Neural progenitor cell (in vitro differentiated cells): ENCODE measurements around the gene PITPNB. TPM values are rescaled to one million over a fixed set of nuclear protein-coding genes. Genes with fewer than 3 reads are reported as not detected.
A peak's percentile ranks its signal among the peaks of the same experiment; 100 is the strongest.

ENCODE experiments used
- DNase-seq: peaks from one replicate; pipeline ENCODE4 v3.0.0-alpha.2; 2016; ENCODE audit warnings: low spot score
- H2AFZ ChIP-seq: fragments of 200-600 bp; sonication (generic); replicated peaks from 2 replicates; pipeline ENCODE4 v1.6.1; 2016; ENCODE audit warnings: antibody characterized with exemption
- H3F3A ChIP-seq: fragments of 200-600 bp; sonication (generic); 2 replicates; pipeline ENCODE4 v1.6.1; 2016; ENCODE audit warnings: antibody characterized with exemption, low read depth
- H3K27ac ChIP-seq: fragments of 200-600 bp; sonication (generic); 2 replicates; pipeline ENCODE4 v1.5.1; 2016; ENCODE audit warnings: mild to moderate bottlenecking
- H3K27me3 ChIP-seq: fragments of 200-600 bp; sonication (generic); 2 replicates; pipeline ENCODE4 v1.6.1; 2016; ENCODE audit warnings: mild to moderate bottlenecking, moderate library complexity
- H3K36me3 ChIP-seq: fragments of 200-600 bp; sonication (generic); 2 replicates; pipeline ENCODE4 v1.5.1; 2016
- H3K4me1 ChIP-seq: fragments of 200-600 bp; sonication (generic); 2 replicates; pipeline ENCODE4 v1.6.1; 2016; ENCODE audit warnings: mixed run types
- H3K4me2 ChIP-seq: fragments of 200-600 bp; sonication (generic); 2 replicates; pipeline ENCODE4 v1.6.1; 2016
- H3K4me3 ChIP-seq: fragments of 200-600 bp; sonication (generic); 2 replicates; pipeline ENCODE4 v1.5.1; 2016
- H3K79me2 ChIP-seq: fragments of 200-600 bp; sonication (generic); 2 replicates; pipeline ENCODE4 v1.6.1; 2016; ENCODE audit warnings: low read depth
- H3K9ac ChIP-seq: fragments of 200-600 bp; sonication (generic); 2 replicates; pipeline ENCODE4 v1.6.1; 2016
- H3K9me3 ChIP-seq: fragments of 200-600 bp; sonication (generic); 2 replicates; pipeline ENCODE4 v1.5.1; 2016; ENCODE audit warnings: low read depth
- H4K20me1 ChIP-seq: fragments of 200-600 bp; sonication (generic); 2 replicates; pipeline ENCODE4 v1.6.1; 2016; ENCODE audit warnings: low read depth
- H3K27ac Mint-ChIP-seq: 3 replicates; pipeline ENCODE4 v1.8.0; 2021; ENCODE audit warnings: mixed read lengths
- H3K27me3 Mint-ChIP-seq: 2 replicates; pipeline ENCODE4 v1.8.0; 2022; ENCODE audit warnings: low read depth, mild to moderate bottlenecking, inconsistent platforms, moderate library complexity, mixed read lengths; ENCODE audit not compliant: insufficient read depth
- H3K36me3 Mint-ChIP-seq: 3 replicates; pipeline ENCODE4 v1.8.0; 2021; ENCODE audit warnings: mixed read lengths
- H3K4me1 Mint-ChIP-seq: 3 replicates; pipeline ENCODE4 v1.8.0; 2021; ENCODE audit warnings: mixed read lengths
- H3K4me3 Mint-ChIP-seq: 3 replicates; pipeline ENCODE4 v1.8.0; 2021; ENCODE audit warnings: mild to moderate bottlenecking, moderate library complexity, mixed read lengths
- H3K9me3 Mint-ChIP-seq: 3 replicates; pipeline ENCODE4 v1.8.0; 2020; ENCODE audit warnings: mixed read lengths
- CTCF ChIP-seq: fragments of 200-600 bp; sonication (generic); IDR thresholded peaks from 2 replicates; pipeline ENCODE4 v1.5.1; 2017; ENCODE audit warnings: antibody characterized with exemption, mild to moderate bottlenecking
- EZH2 ChIP-seq: fragments of 200-600 bp; sonication (generic); IDR thresholded peaks from 2 replicates; pipeline ENCODE4 v1.6.1; 2017; ENCODE audit warnings: antibody characterized with exemption, mild to moderate bottlenecking, moderate library complexity
- EZH2phosphoT487 ChIP-seq: fragments of 200-600 bp; sonication (generic); IDR thresholded peaks from 2 replicates; pipeline ENCODE4 v1.6.1; 2017; ENCODE audit warnings: antibody characterized with exemption
- total RNA-seq: library from RNA; depleted of rRNA; stranded (reverse); fragments of >200 nt; gene quantifications from 2 replicates; pipeline ENCODE4 v1.2.3, GENCODE V29; 2015; ENCODE audit warnings: low replicate concordance

PITPNB gene
- total RNA-seq, 1 donor from 2014 or later = 32.5 TPM

GRCh38 chr22:27858626-27859025 is 60.4 kb downstream of the PITPNB start:
- Histone ChIP-seq H3K27ac (no peak overlapping the region), H3K4me1 (peaks cover 10% of the 10 kb centered on the region), H3K79me2 (no peaks in the 10 kb centered on the region), H3K4me3 (no peak overlapping the region), H3K36me3 (peaks cover 7% of the 10 kb centered on the region), H3F3A (peaks cover 10% of the 10 kb centered on the region), H3K27me3 (no peaks in the 10 kb centered on the region), H2AFZ (no peak overlapping the region), H3K4me2 (no peak overlapping the region), H4K20me1 (peaks cover 13% of the 10 kb centered on the region), H3K9me3 (no peaks in the 10 kb centered on the region), H3K9ac (no peak overlapping the region)
- TF ChIP-seq EZH2phosphoT487 (no peak), CTCF (no peak), EZH2 (no peak)
- no peak overlapping the region for H3K4me3 Mint-ChIP-seq
- H3K27ac Mint-ChIP-seq = no peak overlapping the region
- peaks cover 4% of the 10 kb centered on the region for H3K36me3 Mint-ChIP-seq
- H3K27me3 Mint-ChIP-seq = no peaks in the 10 kb centered on the region
- no peaks in the 10 kb centered on the region for H3K9me3 Mint-ChIP-seq
- H3K4me1 Mint-ChIP-seq = peaks cover 4% of the 10 kb centered on the region
- DNase-seq = no peak

GRCh38 chr22:27857443-27857842 is 61.6 kb downstream of the PITPNB start:
- H3K79me2 ChIP-seq = no peaks in the 10 kb centered on the region
- H3F3A ChIP-seq = peaks cover 11% of the 10 kb centered on the region
- no peaks in the 10 kb centered on the region for H3K27me3 Mint-ChIP-seq
- H3K4me1 Mint-ChIP-seq = peaks cover 4% of the 10 kb centered on the region
- H3K9me3 ChIP-seq = no peaks in the 10 kb centered on the region
- H3K9ac ChIP-seq = no peak overlapping the region
- H3K4me2 ChIP-seq = no peak overlapping the region
- H3K36me3 Mint-ChIP-seq = peaks cover 6% of the 10 kb centered on the region
- H3K4me1 ChIP-seq = peaks cover 12% of the 10 kb centered on the region
- no peak overlapping the region for H3K27ac ChIP-seq
- TF ChIP-seq CTCF (no peak), EZH2 (no peak), EZH2phosphoT487 (no peak)
- no peak overlapping the region for H3K4me3 Mint-ChIP-seq
- no peak overlapping the region for H2AFZ ChIP-seq
- H3K4me3 ChIP-seq = no peak overlapping the region
- no peaks in the 10 kb centered on the region for H3K9me3 Mint-ChIP-seq
- no peak overlapping the region for H3K27ac Mint-ChIP-seq
- peaks cover 14% of the 10 kb centered on the region for H4K20me1 ChIP-seq
- no peaks in the 10 kb centered on the region for H3K27me3 ChIP-seq
- H3K36me3 ChIP-seq = peaks cover 18% of the 10 kb centered on the region
- no peak for DNase-seq

GRCh38 chr22:27856386-27856785 is 62.7 kb downstream of the PITPNB start:
- Histone ChIP-seq H4K20me1 (peaks cover 25% of the 10 kb centered on the region), H3K36me3 (peaks cover 18% of the 10 kb centered on the region), H3K9me3 (no peaks in the 10 kb centered on the region), H3F3A (peaks cover 20% of the 10 kb centered on the region), H3K4me2 (no peak overlapping the region), H3K79me2 (no peaks in the 10 kb centered on the region), H3K4me1 (peaks cover 23% of the 10 kb centered on the region), H3K4me3 (no peak overlapping the region), H3K9ac (no peak overlapping the region), H3K27me3 (no peaks in the 10 kb centered on the region), H2AFZ (no peak overlapping the region), H3K27ac (no peak overlapping the region)
- Mint-ChIP-seq H3K27me3 (no peaks in the 10 kb centered on the region), H3K4me3 (peak overlapping the region; percentile 64), H3K27ac (no peak overlapping the region), H3K9me3 (no peaks in the 10 kb centered on the region), H3K4me1 (peaks cover 13% of the 10 kb centered on the region), H3K36me3 (peaks cover 4% of the 10 kb centered on the region)
- no peak for TF ChIP-seq EZH2phosphoT487
- TF ChIP-seq EZH2 = no peak
- no peak for TF ChIP-seq CTCF
- DNase-seq = no peak

- Histone ChIP-seq H3K79me2 (no peaks in the 10 kb centered on the region), H3K27ac (no peak overlapping the region), H3F3A (peaks cover 40% of the 10 kb centered on the region), H3K4me1 (peaks cover 43% of the 10 kb centered on the region), H3K9me3 (no peaks in the 10 kb centered on the region), H3K27me3 (no peaks in the 10 kb centered on the region), H4K20me1 (peaks cover 45% of the 10 kb centered on the region), H3K4me3 (no peak overlapping the region), H3K36me3 (peaks cover 16% of the 10 kb centered on the region), H3K4me2 (no peak overlapping the region), H2AFZ (no peak overlapping the region), H3K9ac (no peak overlapping the region)
- no peak for DNase-seq
- TF ChIP-seq EZH2 = no peak
- TF ChIP-seq EZH2phosphoT487 = no peak
- TF ChIP-seq CTCF = no peak
- no peak overlapping the region for H3K4me3 Mint-ChIP-seq
- peaks cover 36% of the 10 kb centered on the region for H3K4me1 Mint-ChIP-seq
- H3K9me3 Mint-ChIP-seq = no peaks in the 10 kb centered on the region
- peaks cover 12% of the 10 kb centered on the region for H3K36me3 Mint-ChIP-seq
- no peak overlapping the region for H3K27ac Mint-ChIP-seq
- no peaks in the 10 kb centered on the region for H3K27me3 Mint-ChIP-seq
Observed at GRCh38 chr22:27853424-27853823, 65.6 kb downstream of the PITPNB start.
